ENCODE data around the gene EMP1.
A peak's percentile ranks its signal among the peaks of the same experiment; 100 is the strongest.

EMP1 gene, protein sequence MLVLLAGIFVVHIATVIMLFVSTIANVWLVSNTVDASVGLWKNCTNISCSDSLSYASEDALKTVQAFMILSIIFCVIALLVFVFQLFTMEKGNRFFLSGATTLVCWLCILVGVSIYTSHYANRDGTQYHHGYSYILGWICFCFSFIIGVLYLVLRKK

DNA sequence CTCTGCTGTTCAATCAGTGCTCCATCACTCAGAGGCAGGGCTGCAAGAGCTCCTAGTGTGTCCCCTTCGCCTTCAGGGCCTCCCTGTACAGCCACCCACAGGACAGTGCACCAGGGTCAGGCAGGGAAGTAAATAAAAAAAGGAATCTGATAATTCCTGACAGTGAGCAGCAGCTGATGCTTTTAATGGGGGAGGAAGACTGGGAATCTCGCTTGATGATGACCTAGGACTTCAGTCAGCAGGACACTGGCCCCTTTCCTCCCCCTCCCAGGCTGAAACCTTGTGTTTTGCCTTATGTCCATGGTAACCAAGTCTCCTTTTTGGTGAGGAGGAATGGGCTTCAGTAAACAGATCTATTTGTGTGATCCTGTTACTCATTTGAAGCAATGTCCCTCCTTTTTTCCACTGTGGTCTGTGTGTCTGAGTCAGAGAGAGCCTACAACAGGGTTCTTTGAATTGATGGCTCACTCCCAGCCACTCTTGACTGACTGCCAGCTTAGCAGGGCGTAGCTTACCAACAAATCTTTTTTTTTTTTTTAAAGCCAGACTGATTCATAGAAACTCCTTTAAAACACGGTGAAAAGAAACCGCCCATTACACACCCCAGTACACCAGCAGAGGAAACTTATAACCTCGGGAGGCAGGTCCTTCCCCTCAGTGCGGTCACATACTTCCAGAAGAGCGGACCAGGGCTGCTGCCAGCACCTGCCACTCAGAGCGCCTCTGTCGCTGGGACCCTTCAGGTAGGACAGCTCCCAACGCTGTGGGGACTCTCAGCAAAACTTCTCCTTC is at the start of gene EMP1:
TSS of gene EMP1 (plus strand) at position 597 of the 792 bp plus-strand sequence. CDS start 14,785 bp downstream, outside the sequence.
- Histone ChIP-seq H3K9ac (ENCODE audit: low read length) (peak within 1 kb of the TSS; percentile 70), H3K4me1 (ENCODE audit: insufficient read depth, low read length) (peaks cover 30% of the 10 kb centered on the region)

DNA sequence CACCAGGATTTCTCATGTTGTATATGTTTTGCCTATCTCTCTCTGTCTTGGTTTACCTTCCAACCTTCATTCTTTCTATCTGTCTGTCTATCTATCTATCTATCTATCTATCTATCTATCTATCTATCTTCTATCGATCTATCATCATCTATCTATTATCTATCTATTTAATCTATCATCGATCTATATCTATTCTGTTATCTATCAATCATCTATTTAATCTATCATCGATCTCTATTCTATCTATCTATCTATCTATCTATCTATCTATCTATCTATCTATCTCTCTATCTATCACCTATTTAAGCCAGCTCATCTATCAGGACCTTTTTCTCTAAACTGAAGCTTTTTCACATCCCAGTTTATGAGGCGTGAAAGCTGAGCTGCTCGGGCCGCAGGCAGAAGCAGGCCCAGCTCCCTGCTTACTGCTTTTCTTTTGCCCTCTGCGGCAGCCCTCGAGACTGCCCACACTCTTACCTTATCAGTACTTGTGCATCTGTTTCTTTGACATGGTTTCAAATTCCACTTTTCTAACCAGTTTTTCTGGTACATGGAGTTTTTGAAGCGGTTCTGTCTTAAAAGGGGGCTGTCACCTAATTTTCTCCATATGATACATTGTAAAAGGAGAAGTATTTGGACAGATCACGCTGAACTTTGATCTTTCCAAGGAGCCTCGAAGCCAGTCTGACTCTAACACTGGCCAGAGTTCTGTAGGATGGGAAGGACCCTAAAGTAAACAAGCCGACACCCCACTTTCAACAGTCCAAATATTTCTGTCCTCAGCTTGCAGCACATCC is 48.6 kb upstream of the EMP1 start:
- peaks cover 10% of the 10 kb centered on the region for H3K4me1 ChIP-seq (ENCODE audit: insufficient read depth, low read length)
- no peak overlapping the region for H3K4me3 ChIP-seq (ENCODE audit: low read depth in 1 of 2, low read length in 2 of 2)
- H3K9me3 ChIP-seq (ENCODE audit: low read length) = no peaks in the 10 kb centered on the region
- H3K27ac ChIP-seq (ENCODE audit: low read depth, low read length) = no peak overlapping the region
- no peaks in the 10 kb centered on the region for H3K36me3 ChIP-seq (ENCODE audit: insufficient read depth, low read length)
- H3K27me3 ChIP-seq (ENCODE audit: control insufficient read depth in 1 of 2, insufficient read depth in 2 of 2, low read length in 2 of 2) = no peaks in the 10 kb centered on the region
- no peak overlapping the region for H3K9ac ChIP-seq (ENCODE audit: low read length)

More for the DNA sequence above, at the start of gene EMP1:
- Histone ChIP-seq H3K36me3 (ENCODE audit: insufficient read depth, low read length) (no peaks in the 10 kb centered on the region), H3K27ac (ENCODE audit: low read depth, low read length) (peak within 1 kb of the TSS; percentile 76), H3K27me3 (ENCODE audit: control insufficient read depth in 1 of 2, insufficient read depth in 2 of 2, low read length in 2 of 2) (no peaks in the 10 kb centered on the region), H3K9me3 (ENCODE audit: low read length) (no peaks in the 10 kb centered on the region), H3K4me3 (ENCODE audit: low read depth in 1 of 2, low read length in 2 of 2) (peak within 1 kb of the TSS; percentile 41 to 69)

DNA sequence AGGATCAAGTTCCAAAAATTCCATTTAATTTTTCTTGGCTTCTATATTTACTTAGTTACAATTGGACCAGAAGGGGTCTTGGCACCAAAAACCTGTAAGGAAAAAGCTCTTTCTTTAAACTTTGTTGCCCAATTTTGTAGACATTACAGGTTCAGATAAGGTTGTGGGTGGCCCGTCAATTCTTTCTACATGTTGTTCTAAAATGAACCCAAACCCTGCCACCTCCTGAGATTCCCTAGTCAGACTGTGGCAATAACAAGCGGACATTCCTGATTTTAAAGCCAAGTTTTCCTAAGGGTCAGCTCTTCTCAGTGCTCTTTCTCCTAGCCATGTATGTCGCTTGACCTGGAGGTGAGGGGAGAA is 48.1 kb upstream of the EMP1 start:
- H3K4me3 ChIP-seq (ENCODE audit: low read depth in 1 of 2, low read length in 2 of 2) = no peak overlapping the region
- no peak overlapping the region for H3K27ac ChIP-seq (ENCODE audit: low read depth, low read length)
- no peaks in the 10 kb centered on the region for H3K9me3 ChIP-seq (ENCODE audit: low read length)
- H3K4me1 ChIP-seq (ENCODE audit: insufficient read depth, low read length) = peaks cover 10% of the 10 kb centered on the region
- no peaks in the 10 kb centered on the region for H3K27me3 ChIP-seq (ENCODE audit: control insufficient read depth in 1 of 2, insufficient read depth in 2 of 2, low read length in 2 of 2)
- H3K36me3 ChIP-seq (ENCODE audit: insufficient read depth, low read length) = no peaks in the 10 kb centered on the region
- no peak overlapping the region for H3K9ac ChIP-seq (ENCODE audit: low read length)

DNA sequence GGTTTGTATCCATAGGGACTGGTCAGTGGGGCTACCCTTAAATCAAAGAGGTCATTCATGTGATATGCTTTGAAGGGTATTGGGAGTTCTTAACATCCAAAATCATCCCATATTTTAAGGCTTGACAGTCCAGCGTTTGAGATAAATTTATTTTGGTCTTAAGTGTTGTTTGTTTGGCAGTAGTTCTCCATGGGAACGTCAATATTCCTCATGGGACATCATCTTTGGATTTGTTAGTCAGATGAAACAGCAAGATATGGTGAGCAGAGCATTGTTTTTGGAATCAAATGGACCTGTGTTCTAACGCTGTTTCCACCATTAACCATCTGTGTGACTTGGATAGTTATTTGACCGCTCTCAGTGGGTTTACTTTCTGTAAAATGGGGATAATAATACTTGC is 47.1 kb upstream of the EMP1 start:
- Histone ChIP-seq H3K27me3 (ENCODE audit: control insufficient read depth in 1 of 2, insufficient read depth in 2 of 2, low read length in 2 of 2) (no peaks in the 10 kb centered on the region), H3K27ac (ENCODE audit: low read depth, low read length) (no peak overlapping the region), H3K9ac (ENCODE audit: low read length) (no peak overlapping the region), H3K4me1 (ENCODE audit: insufficient read depth, low read length) (peaks cover 10% of the 10 kb centered on the region), H3K36me3 (ENCODE audit: insufficient read depth, low read length) (no peaks in the 10 kb centered on the region), H3K9me3 (ENCODE audit: low read length) (no peaks in the 10 kb centered on the region), H3K4me3 (ENCODE audit: low read depth in 1 of 2, low read length in 2 of 2) (no peak overlapping the region)

DNA sequence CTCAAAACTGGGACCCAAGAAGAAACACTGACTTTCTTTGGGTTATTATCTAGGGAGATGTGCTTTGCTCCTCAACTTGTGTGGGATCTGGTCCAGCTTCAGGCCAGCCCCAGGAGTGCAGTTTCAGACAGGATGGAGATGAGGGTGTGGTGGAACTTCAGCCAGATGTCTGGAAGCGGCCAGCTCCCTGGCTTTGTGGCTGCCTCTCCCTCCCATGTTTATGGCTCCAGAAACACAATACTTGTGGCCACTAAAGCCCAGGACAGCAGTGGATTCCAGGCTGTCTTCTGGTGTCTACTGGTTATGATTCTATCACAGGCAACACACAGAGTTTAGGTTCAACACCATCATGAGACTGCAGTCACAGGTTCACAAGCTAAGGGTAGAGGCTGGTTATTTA is 44.2 kb upstream of the EMP1 start:
- Histone ChIP-seq H3K4me1 (ENCODE audit: insufficient read depth, low read length) (peaks cover under 1% of the 10 kb centered on the region), H3K27me3 (ENCODE audit: control insufficient read depth in 1 of 2, insufficient read depth in 2 of 2, low read length in 2 of 2) (no peaks in the 10 kb centered on the region), H3K9ac (ENCODE audit: low read length) (no peak overlapping the region), H3K4me3 (ENCODE audit: low read depth in 1 of 2, low read length in 2 of 2) (no peak overlapping the region), H3K36me3 (ENCODE audit: insufficient read depth, low read length) (no peaks in the 10 kb centered on the region), H3K9me3 (ENCODE audit: low read length) (no peaks in the 10 kb centered on the region), H3K27ac (ENCODE audit: low read depth, low read length) (no peak overlapping the region)

DNA sequence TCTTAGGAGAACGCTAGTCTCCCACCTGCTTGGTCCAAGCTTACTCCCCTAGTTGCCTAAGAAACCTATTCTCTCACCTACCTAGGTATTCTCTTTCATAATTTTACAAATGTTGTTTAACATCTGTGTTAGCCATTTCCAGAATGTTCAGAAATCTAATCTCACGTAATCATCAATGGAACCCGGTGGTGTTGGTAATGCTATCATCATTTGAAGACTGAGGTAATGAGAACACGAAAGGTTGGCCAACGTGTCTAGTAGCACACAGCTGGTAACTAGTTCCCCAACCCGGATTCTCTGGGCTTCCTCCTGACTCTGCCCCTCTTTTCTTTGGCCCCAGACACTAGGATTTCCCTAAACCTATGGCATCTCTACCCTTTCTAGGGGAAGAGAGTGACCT is 43.8 kb upstream of the EMP1 start:
- Histone ChIP-seq H3K4me3 (ENCODE audit: low read depth in 1 of 2, low read length in 2 of 2) (no peak overlapping the region), H3K9me3 (ENCODE audit: low read length) (no peaks in the 10 kb centered on the region), H3K9ac (ENCODE audit: low read length) (no peak overlapping the region), H3K27ac (ENCODE audit: low read depth, low read length) (no peak overlapping the region), H3K27me3 (ENCODE audit: control insufficient read depth in 1 of 2, insufficient read depth in 2 of 2, low read length in 2 of 2) (no peaks in the 10 kb centered on the region), H3K36me3 (ENCODE audit: insufficient read depth, low read length) (no peaks in the 10 kb centered on the region), H3K4me1 (ENCODE audit: insufficient read depth, low read length) (no peaks in the 10 kb centered on the region)

DNA sequence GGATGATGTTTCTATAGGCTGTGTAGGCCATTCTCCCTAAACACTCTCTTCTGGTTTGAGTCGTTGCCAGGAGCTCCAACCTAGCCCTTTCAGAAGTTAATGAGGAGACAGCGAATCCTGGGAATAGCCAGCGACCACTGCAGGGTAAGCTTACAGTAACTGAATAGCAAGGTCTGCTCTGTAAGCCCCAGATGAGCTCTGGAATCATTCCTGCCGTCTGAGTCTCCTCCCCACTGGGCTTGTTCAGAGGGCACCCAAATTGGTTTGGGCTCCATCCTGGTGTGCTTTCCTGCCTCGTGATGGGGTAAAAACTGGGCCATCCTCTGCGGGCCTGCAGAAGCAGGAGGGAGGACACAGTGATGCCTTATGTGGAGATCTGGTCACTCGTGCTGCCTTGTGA is 43.3 kb upstream of the EMP1 start:
- H3K9me3 ChIP-seq (ENCODE audit: low read length) = no peaks in the 10 kb centered on the region
- no peaks in the 10 kb centered on the region for H3K36me3 ChIP-seq (ENCODE audit: insufficient read depth, low read length)
- no peaks in the 10 kb centered on the region for H3K27me3 ChIP-seq (ENCODE audit: control insufficient read depth in 1 of 2, insufficient read depth in 2 of 2, low read length in 2 of 2)
- no peak overlapping the region for H3K9ac ChIP-seq (ENCODE audit: low read length)
- no peaks in the 10 kb centered on the region for H3K4me1 ChIP-seq (ENCODE audit: insufficient read depth, low read length)
- H3K27ac ChIP-seq (ENCODE audit: low read depth, low read length) = no peak overlapping the region
- H3K4me3 ChIP-seq (ENCODE audit: low read depth in 1 of 2, low read length in 2 of 2) = no peak overlapping the region

DNA sequence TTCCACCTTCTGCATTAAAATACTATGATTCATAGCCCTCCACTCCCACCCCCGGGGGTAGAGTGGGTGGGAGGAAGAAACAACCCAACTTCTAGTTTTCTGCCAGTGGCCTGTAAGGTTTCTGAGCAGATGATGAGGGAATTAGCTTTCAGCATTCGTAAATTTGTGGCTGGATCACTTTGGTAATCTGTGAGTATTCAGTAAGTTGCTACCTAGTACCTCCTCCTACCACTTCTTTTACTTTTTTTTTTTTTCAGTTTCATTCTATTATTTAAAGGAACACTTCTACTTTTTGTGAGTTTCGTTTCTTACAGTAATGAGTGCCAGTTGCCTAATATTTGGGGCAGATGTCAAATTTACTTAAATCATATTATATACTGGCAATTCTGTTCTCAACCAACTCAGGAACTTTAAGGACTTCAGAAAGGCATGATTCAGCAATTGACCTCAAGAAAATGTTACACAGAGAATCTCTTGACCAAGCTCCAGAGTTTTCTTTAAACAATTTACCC is 42.4 kb upstream of the EMP1 start:
- Histone ChIP-seq H3K4me1 (ENCODE audit: insufficient read depth, low read length) (no peaks in the 10 kb centered on the region), H3K27me3 (ENCODE audit: control insufficient read depth in 1 of 2, insufficient read depth in 2 of 2, low read length in 2 of 2) (no peaks in the 10 kb centered on the region), H3K36me3 (ENCODE audit: insufficient read depth, low read length) (no peaks in the 10 kb centered on the region), H3K27ac (ENCODE audit: low read depth, low read length) (no peak overlapping the region), H3K9me3 (ENCODE audit: low read length) (no peaks in the 10 kb centered on the region), H3K4me3 (ENCODE audit: low read depth in 1 of 2, low read length in 2 of 2) (no peak overlapping the region), H3K9ac (ENCODE audit: low read length) (no peak overlapping the region)

DNA sequence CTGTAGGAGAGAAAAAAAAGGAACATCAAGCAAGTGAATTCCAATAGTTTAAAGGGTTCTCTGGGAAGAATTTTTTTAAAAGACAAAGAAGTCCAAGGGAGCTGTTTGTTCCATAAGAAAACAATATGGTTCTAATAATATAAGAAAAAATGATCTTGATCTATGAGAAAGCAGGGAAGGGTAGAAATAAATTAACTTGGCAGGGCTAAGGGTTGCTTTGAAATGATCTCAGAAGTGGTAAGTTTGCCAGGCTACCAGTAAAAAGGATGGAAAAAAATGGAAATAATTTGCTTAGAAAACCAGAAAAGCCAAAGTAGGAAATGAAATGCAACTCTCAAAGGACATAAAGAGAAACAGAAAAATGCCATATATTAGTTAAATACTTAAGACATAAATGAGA is 41.7 kb upstream of the EMP1 start:
- no peaks in the 10 kb centered on the region for H3K27me3 ChIP-seq (ENCODE audit: control insufficient read depth in 1 of 2, insufficient read depth in 2 of 2, low read length in 2 of 2)
- H3K27ac ChIP-seq (ENCODE audit: low read depth, low read length) = no peak overlapping the region
- no peak overlapping the region for H3K4me3 ChIP-seq (ENCODE audit: low read depth in 1 of 2, low read length in 2 of 2)
- no peak overlapping the region for H3K9ac ChIP-seq (ENCODE audit: low read length)
- H3K36me3 ChIP-seq (ENCODE audit: insufficient read depth, low read length) = no peaks in the 10 kb centered on the region
- no peaks in the 10 kb centered on the region for H3K9me3 ChIP-seq (ENCODE audit: low read length)
- no peaks in the 10 kb centered on the region for H3K4me1 ChIP-seq (ENCODE audit: insufficient read depth, low read length)

DNA sequence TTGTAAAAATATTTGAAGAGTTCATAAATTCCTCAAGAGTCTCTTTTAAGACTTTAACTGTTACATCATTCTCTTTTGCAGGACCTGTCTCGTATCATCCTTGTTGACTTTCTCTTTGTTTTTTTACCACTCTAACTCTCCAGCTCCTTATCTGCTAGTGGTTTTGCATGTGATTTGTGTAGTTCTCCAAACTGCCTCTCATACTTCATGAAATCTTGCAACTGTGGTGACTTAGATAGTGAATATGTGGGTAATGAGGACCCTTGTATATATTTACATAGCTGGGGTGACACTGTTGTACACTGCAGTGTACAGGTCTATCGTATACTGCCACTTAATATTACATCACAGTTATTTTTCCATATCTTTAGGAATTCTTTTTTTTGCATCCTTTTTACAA is 40.2 kb upstream of the EMP1 start:
- no peak overlapping the region for H3K27ac ChIP-seq (ENCODE audit: low read depth, low read length)
- H3K27me3 ChIP-seq (ENCODE audit: control insufficient read depth in 1 of 2, insufficient read depth in 2 of 2, low read length in 2 of 2) = no peaks in the 10 kb centered on the region
- H3K9ac ChIP-seq (ENCODE audit: low read length) = no peak overlapping the region
- H3K4me3 ChIP-seq (ENCODE audit: low read depth in 1 of 2, low read length in 2 of 2) = no peak overlapping the region
- H3K4me1 ChIP-seq (ENCODE audit: insufficient read depth, low read length) = no peaks in the 10 kb centered on the region
- H3K9me3 ChIP-seq (ENCODE audit: low read length) = no peaks in the 10 kb centered on the region
- H3K36me3 ChIP-seq (ENCODE audit: insufficient read depth, low read length) = no peaks in the 10 kb centered on the region

DNA sequence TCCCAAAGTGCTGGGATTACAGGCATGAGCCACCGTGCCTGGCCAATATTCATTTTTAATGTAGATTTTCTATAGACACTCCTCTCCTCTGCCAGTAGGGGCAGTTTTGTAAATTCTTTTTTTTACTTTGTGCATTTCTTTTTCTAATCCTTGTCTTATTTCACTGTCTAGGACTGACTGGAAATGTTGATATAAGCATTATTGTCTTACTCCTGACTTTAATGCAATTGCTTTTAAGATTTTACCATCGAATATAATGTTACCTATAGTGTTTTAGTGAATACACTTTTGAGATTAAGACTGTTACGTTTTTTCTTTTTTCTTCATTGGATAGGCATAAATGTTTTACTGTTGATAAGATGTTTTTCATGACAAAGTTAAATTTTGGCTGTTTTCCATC is 35.4 kb upstream of the EMP1 start:
- H3K9me3 ChIP-seq (ENCODE audit: low read length) = no peaks in the 10 kb centered on the region
- no peak overlapping the region for H3K27ac ChIP-seq (ENCODE audit: low read depth, low read length)
- H3K36me3 ChIP-seq (ENCODE audit: insufficient read depth, low read length) = no peaks in the 10 kb centered on the region
- H3K9ac ChIP-seq (ENCODE audit: low read length) = no peak overlapping the region
- no peaks in the 10 kb centered on the region for H3K4me1 ChIP-seq (ENCODE audit: insufficient read depth, low read length)
- no peaks in the 10 kb centered on the region for H3K27me3 ChIP-seq (ENCODE audit: control insufficient read depth in 1 of 2, insufficient read depth in 2 of 2, low read length in 2 of 2)
- no peak overlapping the region for H3K4me3 ChIP-seq (ENCODE audit: low read depth in 1 of 2, low read length in 2 of 2)

Data from muscle layer of colon (tissue), 2 donors.